Measurements from ENCODE around the gene FGD2.

GRCh38 chr6:37057128-37057471 lies 51.6 kb downstream of the FGD2 start:
- TF ChIP-seq CTCF (IDR thresholded peaks at IDR 0.05 in 8 of 11, conservative IDR thresholded peaks at IDR 0.05 in 3 of 11) (no peak), POLR2AphosphoS5 (IDR thresholded peaks at IDR 0.05) (no peak)
